ENCODE results near the gene EGLN2.
A peak's percentile ranks its signal among the peaks of the same experiment; 100 is the strongest.
"Not testable (repeated sequence)": the region's sequence is repeated elsewhere in the genome, so short reads cannot be mapped to it uniquely, and the experiment has no call there.

The EGLN2 gene

GRCh38 chr19:40842012-40842411 lies 43.0 kb downstream of the EGLN2 start:
- not testable (repeated sequence) for DNase-seq (ENCODE audit: low read depth in 3 of 3, low spot score in 1 of 3)

GRCh38 chr19:40842997-40843652 lies 44.1 kb downstream of the EGLN2 start:
- not testable (repeated sequence) for DNase-seq (ENCODE audit: low read depth in 3 of 3, low spot score in 1 of 3)

GRCh38 chr19:40843653-40844052 lies 44.7 kb downstream of the EGLN2 start:
- peak in 2 of 3 donors; percentile 43 to 46 for DNase-seq (ENCODE audit: low read depth in 3 of 3, low spot score in 1 of 3)

GRCh38 chr19:40846722-40847121 lies 47.7 kb downstream of the EGLN2 start:
- DNase-seq (ENCODE audit: low read depth in 3 of 3, low spot score in 1 of 3): not testable (repeated sequence)

- not testable (repeated sequence) for DNase-seq (ENCODE audit: low read depth in 3 of 3, low spot score in 1 of 3)
Measured at GRCh38 chr19:40850277-40850676, 51.3 kb downstream of the EGLN2 start, which contains the start of gene CYP2A6. Gene CYP2A6, minus strand, starts transcription at chr19:40850447. Its CDS starts 21 bp downstream, at chr19:40850426.

- DNase-seq (ENCODE audit: low read depth in 3 of 3, low spot score in 1 of 3): not testable (repeated sequence)
Measured at GRCh38 chr19:40852467-40853152, 53.6 kb downstream of the EGLN2 start.
